ENCODE data around the gene PRSS2.

The PRSS2 gene

GRCh38 chr7:142815134-142815533 lies 44.4 kb downstream of the PRSS2 start:
- TF ChIP-seq CTCF (IDR thresholded peaks at IDR 0.05; ENCODE audit: low read depth, low read length, missing control alignments) = no peak
- H3K4me3 ChIP-seq (ENCODE audit: low read depth, low read length) = no peak overlapping the region

GRCh38 chr7:142817506-142817905 lies 46.7 kb downstream of the PRSS2 start:
- no peak for TF ChIP-seq CTCF (IDR thresholded peaks at IDR 0.05; ENCODE audit: low read depth, low read length, missing control alignments)
- no peak for DNase-seq (ENCODE audit: low read depth)
- H3K4me3 ChIP-seq (ENCODE audit: low read depth, low read length) = no peak overlapping the region

More at GRCh38 chr7:142815134-142815533, 44.4 kb downstream of the PRSS2 start:
- no peak for DNase-seq (ENCODE audit: low read depth)

GRCh38 chr7:142819530-142819929 lies 48.8 kb downstream of the PRSS2 start:
- TF ChIP-seq CTCF (IDR thresholded peaks at IDR 0.05; ENCODE audit: low read depth, low read length, missing control alignments) = no peak
- DNase-seq (ENCODE audit: low read depth) = no peak
- H3K4me3 ChIP-seq (ENCODE audit: low read depth, low read length) = no peak overlapping the region

- no peak for DNase-seq (ENCODE audit: low read depth)
- H3K4me3 ChIP-seq (ENCODE audit: low read depth, low read length) = no peak overlapping the region
- no peak for TF ChIP-seq CTCF (IDR thresholded peaks at IDR 0.05; ENCODE audit: low read depth, low read length, missing control alignments)
Measured at GRCh38 chr7:142822714-142823113, 51.9 kb downstream of the PRSS2 start.

Data from GM12864 (cell line).